ENCODE measurements around the gene FOXJ2.
"Not testable (repeated sequence)": the region's sequence is repeated elsewhere in the genome, so short reads cannot be mapped to it uniquely, and the experiment has no call there.

Gene FOXJ2

DNA sequence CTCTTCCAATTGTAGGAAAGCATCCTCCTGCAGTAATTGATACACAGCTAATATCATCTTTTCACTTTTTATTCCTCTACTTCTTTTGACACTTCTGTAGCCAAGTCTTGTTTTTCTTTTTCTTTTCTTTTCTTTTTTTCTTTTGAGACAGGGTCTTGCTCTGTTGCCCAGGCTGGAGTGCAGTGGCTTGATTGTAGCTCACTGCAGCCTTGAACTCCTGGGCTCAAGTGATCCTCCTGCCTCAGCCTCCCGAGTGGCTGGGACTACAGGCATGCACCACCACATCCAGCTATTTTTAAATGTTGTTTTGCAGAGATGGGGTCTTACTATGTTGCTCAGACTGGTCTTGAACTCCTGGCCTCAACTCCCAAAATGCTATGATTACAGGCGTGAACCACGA, 39.3 kb downstream of the FOXJ2 start:
- not testable (repeated sequence) for DNase-seq

DNA sequence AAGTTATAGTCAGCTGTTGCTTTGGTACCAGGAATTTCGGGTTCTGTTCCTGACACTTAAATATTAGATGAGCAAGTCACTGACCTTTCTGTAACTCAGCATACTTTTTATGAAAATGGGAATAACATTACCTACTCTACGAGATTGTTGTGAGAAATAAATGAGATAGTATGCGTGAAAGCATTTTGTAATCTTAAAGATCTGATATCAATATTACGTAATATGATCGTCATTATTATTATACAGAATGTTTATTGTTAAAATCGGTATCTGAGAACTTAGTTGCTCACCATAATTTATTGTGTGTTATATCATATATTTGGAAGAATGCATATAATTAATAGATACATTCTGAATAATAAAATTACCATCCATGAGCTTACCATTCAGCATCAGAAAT, 43.4 kb downstream of the FOXJ2 start:
- no peak for DNase-seq

DNA sequence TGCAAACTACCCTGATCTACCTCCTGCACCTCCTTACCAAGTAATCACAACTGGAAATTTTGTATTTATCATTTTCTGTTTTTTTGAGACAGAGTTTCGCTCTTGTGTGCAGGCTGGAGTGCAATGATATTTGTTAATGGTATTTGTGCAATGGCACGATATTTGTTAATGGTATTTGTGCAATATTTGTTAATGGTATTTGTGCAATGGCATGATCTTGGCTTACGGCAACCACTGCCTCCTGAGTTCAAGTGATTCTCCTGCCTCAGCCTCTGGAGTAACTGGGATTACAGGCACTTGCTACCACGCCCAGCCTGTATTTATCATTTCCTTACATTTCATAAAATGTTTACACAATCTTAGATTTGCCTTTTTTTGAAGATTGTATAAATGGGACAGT, 43.9 kb downstream of the FOXJ2 start:
- DNase-seq: no peak

DNA sequence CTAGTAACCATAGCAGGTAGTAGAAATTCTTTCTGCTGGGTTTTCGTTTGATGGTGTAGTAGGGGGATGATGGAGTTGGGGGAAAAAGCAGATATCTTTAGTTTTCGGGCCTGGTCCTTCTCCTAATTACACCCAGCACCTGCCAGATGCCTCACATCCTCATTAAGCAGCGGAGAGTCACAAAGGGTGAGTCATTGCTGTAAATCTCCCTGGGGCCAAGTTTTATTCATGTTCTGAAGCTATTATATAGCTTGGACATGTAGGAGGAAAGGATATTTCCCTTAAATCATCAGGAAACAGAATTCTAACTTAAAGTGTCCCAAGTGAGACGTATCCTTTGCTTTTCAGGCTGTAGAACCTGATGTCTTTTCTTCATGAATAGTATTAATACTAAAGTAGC, 44.7 kb downstream of the FOXJ2 start:
- DNase-seq: no peak

DNA sequence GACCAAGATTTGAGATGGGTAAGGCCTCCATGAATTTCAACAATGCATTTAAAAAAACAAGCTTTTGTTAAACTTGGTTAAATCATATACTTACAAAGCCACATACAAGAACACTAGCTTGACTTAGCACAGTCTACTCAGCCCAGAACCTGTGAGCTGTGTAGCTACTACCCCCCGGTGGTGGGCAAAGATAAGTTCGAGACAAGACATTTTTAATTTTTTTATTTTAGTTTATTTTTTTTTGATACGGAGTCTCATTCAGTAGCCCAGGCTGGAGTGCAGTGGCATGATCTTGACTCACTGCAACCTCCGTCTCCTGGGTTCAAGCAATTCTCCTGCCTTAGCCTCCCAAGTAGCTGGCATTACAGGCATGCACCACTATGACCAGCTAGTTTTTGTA, 45.9 kb downstream of the FOXJ2 start:
- no peak for DNase-seq

DNA sequence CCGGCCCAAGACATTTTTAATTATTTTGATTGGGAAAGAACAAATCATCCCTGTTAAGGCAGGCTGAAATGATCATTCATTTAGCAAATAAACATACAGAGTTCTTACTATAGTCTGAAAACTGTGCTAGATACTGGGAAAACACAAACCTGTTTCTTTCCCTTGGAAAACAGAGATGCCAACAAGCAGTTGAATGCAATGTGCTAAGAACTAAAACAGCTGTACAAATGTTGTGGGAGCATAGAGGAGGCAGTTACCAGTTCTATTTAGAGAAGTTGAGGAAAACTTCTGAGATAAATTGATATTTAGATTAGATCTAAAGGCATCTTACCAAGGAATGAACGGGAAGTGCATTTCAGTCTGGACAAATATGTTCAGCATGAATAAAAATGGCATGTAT, 46.4 kb downstream of the FOXJ2 start:
- DNase-seq: no peak

DNA sequence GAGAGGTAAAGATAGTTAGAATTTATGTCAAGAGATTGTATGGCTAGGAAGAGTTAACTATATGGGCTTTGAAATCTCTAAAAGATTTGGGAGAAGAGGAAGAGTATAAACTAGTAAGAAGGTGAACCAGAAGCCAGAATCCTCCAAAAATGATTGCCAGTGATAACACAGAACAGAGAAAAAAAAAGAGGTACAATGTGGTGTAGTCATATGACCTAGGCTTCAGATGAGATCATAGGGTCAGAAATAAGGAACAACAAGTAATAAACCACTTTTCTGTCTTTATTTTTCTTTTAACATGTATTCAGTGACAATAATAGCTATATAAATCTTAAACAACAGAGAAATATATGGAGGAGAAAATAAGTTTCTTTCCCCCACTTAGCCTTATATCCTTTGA, 47.6 kb downstream of the FOXJ2 start:
- no peak for DNase-seq

DNA sequence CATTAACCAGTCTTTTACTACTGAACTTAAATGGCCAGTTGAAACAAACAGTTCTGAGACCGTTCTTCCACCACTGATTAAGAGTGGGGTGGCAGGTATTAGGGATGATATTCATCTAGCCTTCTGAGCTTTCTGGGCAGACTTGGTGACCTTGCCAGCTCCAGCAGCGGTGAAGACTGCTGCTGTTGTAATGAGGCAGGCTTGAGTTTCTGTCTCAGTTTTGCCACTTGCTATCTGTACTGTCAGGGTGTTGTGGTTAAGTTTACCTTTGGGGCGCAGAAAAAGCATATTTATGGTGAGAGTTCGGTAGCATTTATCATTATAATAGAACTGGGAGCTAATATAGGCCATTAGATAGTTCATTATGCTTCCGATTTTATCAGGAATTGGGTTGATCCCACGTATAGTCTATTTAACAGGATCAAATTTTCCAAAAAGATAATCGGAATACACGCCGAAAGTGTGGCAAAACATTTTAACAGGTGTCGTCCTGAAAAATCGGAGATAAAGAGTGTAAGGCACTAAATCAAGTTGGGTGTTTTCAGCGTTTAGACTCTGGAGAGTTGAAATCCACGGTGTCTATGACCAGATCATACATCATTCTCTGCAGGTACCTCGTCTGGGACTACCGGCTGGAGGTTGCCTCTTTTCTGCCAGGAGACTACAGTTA, 48.9 kb downstream of the FOXJ2 start:
- DNase-seq: no peak

DNA sequence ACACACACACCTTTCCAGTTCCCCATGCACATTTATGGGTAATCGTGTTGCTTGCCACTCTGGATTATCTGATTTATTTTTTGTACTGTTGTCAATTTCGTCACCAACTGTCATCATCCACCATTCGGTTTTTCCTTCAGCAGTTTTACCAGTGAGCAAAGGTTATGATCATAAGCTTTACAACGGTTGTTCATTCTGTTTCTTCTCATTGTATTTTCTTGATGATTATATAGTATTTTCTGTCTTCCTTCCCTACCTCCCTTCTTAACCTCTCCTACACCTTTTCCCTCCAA, 50.2 kb downstream of the FOXJ2 start:
- DNase-seq: no peak

DNA sequence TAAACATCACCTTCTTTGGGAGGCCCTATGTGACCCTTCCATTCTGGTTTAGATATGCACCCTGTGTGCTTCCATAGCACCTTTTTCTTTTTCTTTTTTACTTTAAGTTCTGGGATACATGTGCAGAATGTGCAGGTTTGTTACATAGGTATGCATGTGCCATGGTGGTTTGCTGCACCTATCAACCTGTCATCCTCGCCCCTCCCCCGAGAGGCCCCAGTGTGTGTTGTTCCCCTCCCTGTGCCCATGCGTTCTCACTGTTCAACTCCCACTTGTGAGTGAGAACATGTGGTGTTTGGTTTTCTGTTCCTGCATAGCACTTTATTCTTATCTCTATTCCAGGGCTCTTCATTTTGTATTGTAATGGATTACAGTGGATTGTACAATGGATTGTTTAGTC, 51.8 kb downstream of the FOXJ2 start:
- not testable (repeated sequence) for DNase-seq

DNA sequence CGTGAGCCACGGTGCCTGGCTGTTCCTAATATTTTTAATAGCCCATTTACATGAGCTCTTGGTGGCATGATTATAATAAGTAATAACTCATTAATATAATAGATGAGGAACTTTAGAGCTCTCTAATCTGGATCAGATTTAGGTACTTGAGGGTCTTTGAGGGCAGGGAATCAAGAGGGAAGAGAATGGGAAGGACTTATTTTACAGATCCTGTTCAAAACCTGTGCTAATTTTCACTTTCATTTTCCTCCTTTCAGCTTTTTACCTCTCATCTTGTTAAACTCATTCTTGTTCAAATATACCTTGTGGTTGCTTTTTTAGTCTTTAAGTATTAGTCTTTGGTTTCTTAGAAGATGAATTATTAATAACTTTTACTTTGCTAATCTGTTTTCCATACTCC, 55.1 kb downstream of the FOXJ2 start:
- no peak for DNase-seq

DNA sequence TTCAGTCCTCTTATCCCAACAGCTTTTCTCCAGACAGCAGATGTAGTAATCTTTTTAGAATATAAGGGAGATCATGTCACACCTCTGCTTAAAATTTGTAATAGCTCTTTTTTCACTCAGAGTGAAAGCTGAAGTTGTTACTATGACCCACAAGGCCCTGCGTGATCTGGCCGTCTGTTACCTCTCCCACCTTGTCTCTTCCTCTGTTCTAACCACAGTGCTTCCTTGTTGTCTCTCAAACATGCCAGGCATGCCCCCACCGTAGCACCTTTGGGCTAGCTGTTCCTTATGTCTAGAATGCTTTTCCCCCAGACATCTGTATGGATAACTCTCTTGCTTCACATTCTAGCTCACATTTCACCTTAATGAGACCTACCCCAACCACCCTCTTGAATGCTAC, 56.1 kb downstream of the FOXJ2 start:
- DNase-seq: no peak

DNA sequence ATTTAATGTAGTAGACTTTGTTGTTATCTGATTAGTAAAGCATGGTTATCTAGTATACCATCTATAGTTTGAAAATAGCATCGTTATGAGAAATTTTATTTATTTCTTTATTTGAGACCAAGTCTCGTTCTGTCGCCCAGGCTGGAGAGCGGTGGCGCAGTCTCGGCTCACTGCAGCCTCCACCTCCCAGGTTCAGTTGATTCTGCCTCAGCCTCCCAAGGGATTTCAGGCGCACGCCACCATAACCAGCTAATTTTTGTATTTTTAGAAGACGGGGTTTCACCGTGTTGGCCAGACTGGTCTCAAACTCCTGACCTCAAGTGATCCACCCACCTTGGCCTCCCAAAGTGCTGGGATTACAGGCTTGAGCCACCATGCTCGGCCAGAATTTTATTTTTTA, 56.8 kb downstream of the FOXJ2 start:
- DNase-seq: not testable (repeated sequence)

DNA sequence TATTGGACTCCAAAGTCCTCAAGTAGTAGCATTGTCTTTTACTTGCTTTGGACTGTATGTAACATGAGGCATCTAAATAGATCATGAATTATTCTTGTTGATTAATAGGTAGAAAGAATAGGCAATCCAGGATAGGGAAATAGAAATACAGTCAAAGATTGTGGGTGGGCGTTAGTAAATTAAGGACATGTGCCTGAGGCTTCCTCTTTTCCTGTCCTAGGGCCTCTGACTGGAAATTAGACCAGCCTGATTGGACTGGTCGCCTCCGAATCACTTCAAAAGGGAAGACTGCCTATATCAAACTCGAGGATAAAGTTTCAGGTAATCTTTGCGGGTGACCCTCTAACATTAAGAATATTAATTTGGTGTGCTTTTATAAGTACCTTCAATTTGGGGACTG, 57.2 kb downstream of the FOXJ2 start:
- DNase-seq: no peak

DNA sequence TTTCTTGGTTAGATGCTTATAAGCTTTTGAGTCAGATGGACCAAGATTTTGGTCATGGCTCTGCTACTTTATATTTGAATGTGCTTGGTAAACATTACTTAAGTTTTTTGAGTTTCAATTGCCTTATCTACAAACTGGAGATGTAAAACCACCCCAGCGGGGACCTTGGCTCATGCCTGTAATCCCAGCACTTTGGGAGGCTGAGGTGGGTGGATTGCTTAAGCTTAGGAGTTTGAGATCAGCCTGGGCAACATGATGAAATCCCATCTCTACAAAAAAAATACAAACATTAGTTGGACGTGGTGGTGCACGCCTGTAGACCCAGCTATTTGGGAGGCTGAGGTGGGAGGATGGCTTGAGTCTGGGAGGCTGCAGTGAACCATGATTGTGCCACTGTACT, 60.8 kb downstream of the FOXJ2 start:
- no peak for DNase-seq

DNA sequence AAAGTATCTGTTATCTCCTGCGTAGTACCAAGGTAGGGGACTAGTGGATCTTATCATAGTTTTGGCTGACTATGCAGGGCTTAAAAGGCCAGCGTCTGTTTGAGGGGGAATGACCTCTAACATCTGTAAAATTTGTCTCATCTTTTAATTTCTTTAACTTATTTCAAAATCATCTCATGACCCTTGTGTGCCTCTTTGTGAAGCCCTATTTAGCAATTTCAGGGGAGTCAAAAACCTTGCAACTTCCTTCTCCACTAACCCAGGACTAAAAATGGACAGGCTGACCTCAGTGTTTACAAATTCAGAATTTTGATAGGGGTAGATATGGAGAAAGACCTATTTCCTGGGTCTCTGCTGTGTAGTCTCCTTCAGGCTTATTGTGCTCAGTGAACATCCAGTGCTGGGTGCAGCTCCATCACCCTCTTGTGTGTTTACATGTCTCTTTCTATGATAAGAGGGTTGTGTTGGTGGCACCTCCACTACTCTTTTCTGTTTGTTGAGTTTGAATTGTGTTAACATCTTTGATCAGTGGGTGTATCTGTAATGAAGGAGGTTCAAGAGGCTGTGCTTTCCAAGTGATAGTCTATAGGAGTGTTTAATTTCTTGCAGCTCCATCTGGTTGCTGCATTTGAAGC, 63.9 kb downstream of the FOXJ2 start:
- DNase-seq: no peak

DNA sequence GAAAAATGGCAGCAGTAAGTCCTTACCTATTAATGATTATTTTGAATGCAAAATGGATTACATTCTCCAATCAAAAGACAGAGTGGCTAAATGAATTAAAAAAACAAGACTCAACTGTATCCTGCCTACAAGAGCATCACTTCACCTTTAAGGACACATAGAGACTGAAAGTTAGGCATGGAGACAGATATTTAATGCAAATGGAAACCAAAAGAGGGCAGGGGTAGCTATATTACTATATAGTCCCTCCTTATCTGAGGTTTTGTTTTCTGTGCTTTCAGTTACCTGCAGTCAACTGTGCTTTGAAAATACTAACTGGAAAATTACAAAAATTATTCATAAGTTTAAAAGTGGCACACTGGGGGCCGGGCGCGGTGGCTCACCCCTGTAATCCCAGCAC, 66.7 kb downstream of the FOXJ2 start:
- no peak for DNase-seq

Measured in cortex of kidney (tissue), 1 donor.